Kidney (tissue), 14 donors: ENCODE results near the gene C11orf97. TPM values are rescaled to one million over a fixed set of nuclear protein-coding genes. Genes with fewer than 3 reads are reported as not detected.
"Not testable (repeated sequence)": the region's sequence is repeated elsewhere in the genome, so short reads cannot be mapped to it uniquely, and the experiment has no call there.

Experiments
- DNase-seq, 5 donors: peaks; one replicate each; pipeline ENCODE4 v3.0.0-alpha.2; 2013 to 2020
- FAIRE-seq: peaks from 2 replicates; lab custom pipeline; 2012; peaks lifted over from hg19 to GRCh38; lab: Jason Lieb, UNC
- H3K27ac ChIP-seq, 2 donors: one replicate each; pipeline ENCODE4 v1.7.0; 2013; ENCODE audit warnings: low read depth in 2 of 2, low read length in 2 of 2, inconsistent platforms in 1 of 2
- H3K27me3 ChIP-seq: one replicate; pipeline ENCODE4 v1.7.1; 2013; ENCODE audit warnings: low read length, inconsistent platforms; ENCODE audit not compliant: control insufficient read depth, insufficient read depth
- H3K36me3 ChIP-seq, 3 donors: one replicate each; pipeline versions ENCODE4 v1.7.0 to v1.7.1; 2013; ENCODE audit warnings: low read length in 3 of 3, control low read depth in 1 of 3, inconsistent platforms in 1 of 3; ENCODE audit not compliant: insufficient read depth in 3 of 3, control insufficient read depth in 2 of 3
- H3K4me1 ChIP-seq, 3 donors: one replicate each; pipeline versions ENCODE4 v1.7.0 to v1.7.1; 2013; ENCODE audit warnings: low read length in 3 of 3, inconsistent platforms in 1 of 3, low read depth in 1 of 3; ENCODE audit not compliant: control insufficient read depth in 2 of 3, insufficient read depth in 2 of 3
- H3K4me3 ChIP-seq, 3 donors: one replicate each; pipeline versions ENCODE4 v1.7.0 to v1.8.1; 2013; ENCODE audit warnings: low read length in 3 of 3, control low read depth in 1 of 3, inconsistent platforms in 1 of 3
- H3K9ac ChIP-seq, 3 donors: one replicate each; pipeline versions ENCODE4 v1.7.0 to v1.7.1; 2013; ENCODE audit warnings: low read length in 3 of 3, control low read depth in 1 of 3, inconsistent platforms in 1 of 3
- H3K9me3 ChIP-seq, 3 donors: one replicate each; pipeline versions ENCODE4 v1.7.0 to v1.7.1; 2013; ENCODE audit warnings: low read length in 3 of 3, control low read depth in 1 of 3, inconsistent platforms in 1 of 3; ENCODE audit not compliant: control insufficient read depth in 2 of 3, insufficient read depth in 1 of 3
- intact Hi-C: fragments of 100-400 bp; cut with DNase I; formaldehyde crosslinking; loops from one replicate; pipeline ENCODE4 v1.11.1; 2022
- polyA plus RNA-seq: library from polyadenylated mRNA; stranded (reverse); fragments of 350-450 nt; fragmentation: Illumina TruSeq; extraction: RNeasy Lipid Tissue Mini Kit (QIAGEN cat#74804); gene quantifications from one replicate; pipeline ENCODE4 v1.2.3, GENCODE V29; 2014; ENCODE audit warnings: low read depth, low replicate concordance; ENCODE audit not compliant: insufficient read depth
- total RNA-seq: library from RNA; stranded (reverse); fragmentation: NEBNext Ultra II Directional; extraction: Animal tissue kit (Norgen Biotek cat#: 25700); gene quantifications from one replicate; pipeline ENCODE4 v1.2.1, GENCODE V29; 2021
- TF ChIP-seq, protein P1 (sequence below): IDR thresholded peaks from 3 replicates; pipeline ENCODE4 v1.5.1; 2012; ENCODE audit warnings: mild to moderate bottlenecking, moderate library complexity, borderline replicate concordance; ENCODE audit not compliant: insufficient read depth; ENCODE audit errors: extremely low read depth
- donor health status: control.
- donor health status: control.
- donor health status: control.
- donor health status: control.
- donor health status: control.
- donor health status: DM: yes; HTN: yes; CAD: no.
- donor health status: Normal renal cell carcinoma (clear cell type).

C11orf97 gene
- total and polyA plus RNA-seq, 2 donors from 2014 or later, result 1.5 TPM; not detected in 1

DNA sequence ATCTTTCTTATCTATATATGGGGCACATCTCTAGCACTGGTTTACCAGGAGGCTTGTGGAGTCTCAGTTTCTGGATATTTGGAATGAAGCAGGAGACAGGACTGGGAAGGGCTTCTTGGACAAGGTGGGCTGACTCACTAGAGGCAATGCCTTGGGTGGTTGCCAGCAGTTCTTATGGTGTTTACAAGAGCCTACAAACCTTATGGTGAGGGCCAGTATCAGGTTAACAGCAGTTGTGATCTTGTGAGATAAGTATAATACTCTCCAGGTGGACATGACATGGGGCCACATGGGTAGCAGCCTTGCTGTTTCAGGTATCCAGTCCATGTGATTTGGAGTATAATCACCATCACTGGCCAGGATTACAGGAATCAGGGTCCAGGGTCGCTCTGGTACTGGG, 41.7 kb downstream of the C11orf97 start:
- TF ChIP-seq, protein P1, sequence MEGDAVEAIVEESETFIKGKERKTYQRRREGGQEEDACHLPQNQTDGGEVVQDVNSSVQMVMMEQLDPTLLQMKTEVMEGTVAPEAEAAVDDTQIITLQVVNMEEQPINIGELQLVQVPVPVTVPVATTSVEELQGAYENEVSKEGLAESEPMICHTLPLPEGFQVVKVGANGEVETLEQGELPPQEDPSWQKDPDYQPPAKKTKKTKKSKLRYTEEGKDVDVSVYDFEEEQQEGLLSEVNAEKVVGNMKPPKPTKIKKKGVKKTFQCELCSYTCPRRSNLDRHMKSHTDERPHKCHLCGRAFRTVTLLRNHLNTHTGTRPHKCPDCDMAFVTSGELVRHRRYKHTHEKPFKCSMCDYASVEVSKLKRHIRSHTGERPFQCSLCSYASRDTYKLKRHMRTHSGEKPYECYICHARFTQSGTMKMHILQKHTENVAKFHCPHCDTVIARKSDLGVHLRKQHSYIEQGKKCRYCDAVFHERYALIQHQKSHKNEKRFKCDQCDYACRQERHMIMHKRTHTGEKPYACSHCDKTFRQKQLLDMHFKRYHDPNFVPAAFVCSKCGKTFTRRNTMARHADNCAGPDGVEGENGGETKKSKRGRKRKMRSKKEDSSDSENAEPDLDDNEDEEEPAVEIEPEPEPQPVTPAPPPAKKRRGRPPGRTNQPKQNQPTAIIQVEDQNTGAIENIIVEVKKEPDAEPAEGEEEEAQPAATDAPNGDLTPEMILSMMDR, result no peak
- no peak overlapping the region for H3K9ac ChIP-seq
- DNase-seq (no peak), FAIRE-seq (no peak)
- H3K9me3 ChIP-seq, result no peaks in the 10 kb centered on the region
- no peak overlapping the region for H3K4me3 ChIP-seq
- H3K4me1 ChIP-seq, result peaks cover 0 to 2% (median 0%) of the 10 kb centered on the region in 3 donors
- no peaks in the 10 kb centered on the region for H3K36me3 ChIP-seq
- H3K27me3 ChIP-seq, result no peaks in the 10 kb centered on the region
- H3K27ac ChIP-seq, result no peak overlapping the region
- intact Hi-C loops, result no loop called here

DNA sequence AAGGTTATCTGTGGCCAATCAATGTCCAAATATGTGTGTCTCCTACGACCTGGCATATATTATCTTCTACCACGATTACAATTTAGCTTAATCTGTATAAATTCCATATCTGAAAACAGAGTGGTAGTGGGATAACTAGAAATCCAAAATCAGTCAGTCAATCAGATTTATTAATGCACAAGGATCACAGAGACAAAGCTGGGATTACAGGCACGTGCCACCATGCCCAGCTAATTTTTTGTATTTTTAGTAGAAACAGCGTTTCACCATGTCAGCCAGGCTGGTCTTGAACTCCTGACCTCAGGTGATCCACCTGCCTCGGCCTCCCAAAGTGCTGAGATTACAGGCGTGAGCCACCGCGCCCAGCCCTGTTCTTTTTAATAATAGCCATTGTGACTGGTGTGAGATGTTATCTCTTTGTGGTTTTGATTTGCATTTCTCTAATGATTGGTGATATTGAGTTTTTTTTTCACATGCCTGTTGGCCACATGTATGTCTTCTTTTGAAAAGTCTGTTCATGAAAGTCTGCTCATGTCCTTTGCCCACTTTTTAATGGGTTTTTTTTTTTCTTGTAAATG, 43.6 kb downstream of the C11orf97 start:
- H3K27me3 ChIP-seq, H3K27ac ChIP-seq, intact Hi-C loops, DNase-seq, H3K4me1 ChIP-seq, H3K36me3 ChIP-seq, H3K9me3 ChIP-seq, H3K9ac ChIP-seq, FAIRE-seq, H3K4me3 ChIP-seq: not testable (repeated sequence)

DNA sequence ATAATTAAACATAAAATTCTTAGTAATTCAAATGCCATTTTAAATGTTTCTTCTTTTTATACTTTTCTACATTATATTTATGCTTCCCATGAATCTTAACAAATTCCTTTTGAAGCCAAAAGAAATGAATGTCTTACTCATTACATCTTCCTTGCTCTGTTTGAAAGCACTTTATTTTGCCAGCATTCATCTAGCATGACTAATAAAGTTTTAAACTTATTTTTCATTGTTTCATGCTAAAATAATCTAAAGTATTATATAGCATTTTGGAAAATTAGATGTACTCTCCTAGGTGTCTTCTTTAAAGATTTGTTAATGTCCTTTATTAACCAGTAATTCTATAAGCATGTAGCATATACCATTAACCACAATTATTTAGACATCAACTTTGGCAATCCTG, 45.2 kb downstream of the C11orf97 start:
- no peaks in the 10 kb centered on the region for H3K36me3 ChIP-seq
- no peaks in the 10 kb centered on the region for H3K27me3 ChIP-seq
- H3K9me3 ChIP-seq, result no peaks in the 10 kb centered on the region
- FAIRE-seq (no peak), DNase-seq (no peak)
- H3K27ac ChIP-seq, result no peak overlapping the region
- H3K9ac ChIP-seq, result no peak overlapping the region
- intact Hi-C loops, result no loop called here
- H3K4me3 ChIP-seq, result no peak overlapping the region
- no peaks in the 10 kb centered on the region for H3K4me1 ChIP-seq
- TF ChIP-seq, protein P1, result no peak

DNA sequence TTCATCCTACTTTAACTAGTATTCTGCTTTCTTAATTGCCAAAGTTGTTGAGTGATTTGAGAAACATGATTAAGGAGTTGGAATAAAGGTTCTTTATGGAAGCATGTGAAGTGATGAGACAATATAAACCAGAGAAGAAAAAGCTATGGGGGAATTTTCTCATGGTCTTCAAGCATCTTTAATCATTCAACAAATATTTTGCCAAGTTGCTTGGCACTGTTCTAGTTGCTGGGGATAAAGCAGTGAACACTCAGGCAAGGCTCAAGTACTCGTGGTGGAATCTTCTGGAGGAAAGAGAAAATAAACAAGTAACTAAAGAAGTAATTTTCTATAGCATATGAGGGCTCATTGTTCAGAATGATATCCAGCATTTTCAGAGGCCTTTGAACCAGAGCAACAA, 45.7 kb downstream of the C11orf97 start:
- H3K9ac ChIP-seq, result no peak overlapping the region
- DNase-seq, result no peak
- TF ChIP-seq, protein P1, result no peak
- H3K9me3 ChIP-seq, result no peaks in the 10 kb centered on the region
- no peak for FAIRE-seq
- H3K4me3 ChIP-seq, result no peak overlapping the region
- H3K27ac ChIP-seq, result no peak overlapping the region
- no peaks in the 10 kb centered on the region for H3K4me1 ChIP-seq
- H3K36me3 ChIP-seq, result no peaks in the 10 kb centered on the region
- no peaks in the 10 kb centered on the region for H3K27me3 ChIP-seq
- intact Hi-C loops, result no loop called here
